Activated naive CD4-positive, alpha-beta T cell treated with anti-CD3 and anti-CD28 coated beads, Interleukin-2, amount 10 ng/mL, durations not matched to agents 7 days and 5 days (primary cell): ENCODE measurements around the gene GPR22.
A peak's percentile ranks its signal among the peaks of the same experiment; 100 is the strongest.

Experiments
- CTCF ChIA-PET: fragments of 350-600 bp; sonication (Branson Sonifier 250); formaldehyde crosslinking; loops from one replicate; lab custom pipeline; 2021; ENCODE audit warnings: antibody characterized with exemption; lab: Charles Lee
- DNase-seq: peaks from one replicate; pipeline ENCODE4 v3.0.0-alpha.2; 2020
- H3K27ac Mint-ChIP-seq: one replicate; pipeline ENCODE4 v1.8.0; 2021; ENCODE audit warnings: mild to moderate bottlenecking, moderate library complexity, mixed read lengths
- H3K27me3 Mint-ChIP-seq: one replicate; pipeline ENCODE4 v1.8.0; 2021; ENCODE audit warnings: mild to moderate bottlenecking, mixed read lengths
- H3K36me3 Mint-ChIP-seq: one replicate; pipeline ENCODE4 v1.8.0; 2021; ENCODE audit warnings: mixed read lengths
- H3K4me1 Mint-ChIP-seq: one replicate; pipeline ENCODE4 v1.8.0; 2021; ENCODE audit warnings: mixed read lengths
- H3K4me3 Mint-ChIP-seq: one replicate; pipeline ENCODE4 v1.8.0; 2021; ENCODE audit warnings: mild to moderate bottlenecking, moderate library complexity, mixed read lengths
- H3K9me3 Mint-ChIP-seq: one replicate; pipeline ENCODE4 v1.8.0; 2021; ENCODE audit warnings: mixed read lengths

Gene GPR22

GRCh38 chr7:107463139-107464078 lies 6.4 kb upstream of the GPR22 start:
- H3K4me3 Mint-ChIP-seq = no peak overlapping the region
- H3K27ac Mint-ChIP-seq = no peak overlapping the region
- peak; percentile 67 for DNase-seq
- H3K27me3 Mint-ChIP-seq = no peaks in the 10 kb centered on the region
- H3K4me1 Mint-ChIP-seq = no peaks in the 10 kb centered on the region
- no peaks in the 10 kb centered on the region for H3K36me3 Mint-ChIP-seq
- CTCF ChIA-PET = interaction anchor here (0.6 to 3.5 kb wide), 27 partner anchors 9 to 421 kb away, joined by 3 to 71 read pairs (median 4); partner anchors contain the start of genes CBLL1 and SLC26A4
- H3K9me3 Mint-ChIP-seq = no peaks in the 10 kb centered on the region

- Mint-ChIP-seq H3K27me3 (no peaks in the 10 kb centered on the region), H3K4me1 (no peaks in the 10 kb centered on the region)
Measured at GRCh38 chr7:107464666-107465226, 5.1 kb upstream of the GPR22 start.

GRCh38 chr7:107467972-107468371 lies 1.9 kb upstream of the GPR22 start:
- Mint-ChIP-seq H3K36me3 (no peaks in the 10 kb centered on the region), H3K4me3 (no peak overlapping the region), H3K9me3 (no peaks in the 10 kb centered on the region), H3K4me1 (no peaks in the 10 kb centered on the region), H3K27me3 (no peaks in the 10 kb centered on the region), H3K27ac (no peak overlapping the region)
- DNase-seq = no peak
- CTCF ChIA-PET = interaction anchor here (0.7 to 1.0 kb wide), 2 partner anchors 193 to 301 kb away, joined by 3 read pairs; partner anchors contain the start of gene SLC26A4

More at GRCh38 chr7:107464666-107465226, 5.1 kb upstream of the GPR22 start:
- CTCF ChIA-PET = interaction anchor here (0.6 to 3.5 kb wide), 13 partner anchors 8 to 415 kb away, joined by 3 to 71 read pairs (median 4); partner anchors contain the start of gene SLC26A4
- Mint-ChIP-seq H3K9me3 (no peaks in the 10 kb centered on the region), H3K27ac (no peak overlapping the region), H3K36me3 (no peaks in the 10 kb centered on the region), H3K4me3 (no peak overlapping the region)
- DNase-seq = no peak

- Mint-ChIP-seq H3K4me1 (no peaks in the 10 kb centered on the region), H3K36me3 (no peaks in the 10 kb centered on the region), H3K27ac (no peak overlapping the region), H3K27me3 (no peaks in the 10 kb centered on the region), H3K9me3 (no peaks in the 10 kb centered on the region), H3K4me3 (no peak overlapping the region)
- CTCF ChIA-PET = interaction anchor here (0.7 to 1.0 kb wide), 2 partner anchors 193 to 302 kb away, joined by 3 read pairs; partner anchors contain the start of gene SLC26A4
- DNase-seq = no peak
Measured at GRCh38 chr7:107468824-107469223, 1.0 kb upstream of the GPR22 start.

GRCh38 chr7:107471292-107472070 lies 1.6 kb downstream of the GPR22 start:
- Mint-ChIP-seq H3K4me1 (no peaks in the 10 kb centered on the region), H3K4me3 (no peak overlapping the region), H3K27ac (no peak overlapping the region), H3K27me3 (no peaks in the 10 kb centered on the region), H3K9me3 (no peaks in the 10 kb centered on the region), H3K36me3 (no peaks in the 10 kb centered on the region)
- no peak for DNase-seq
- CTCF ChIA-PET = no interaction called here

- H3K4me1 Mint-ChIP-seq = no peaks in the 10 kb centered on the region
- no peaks in the 10 kb centered on the region for H3K36me3 Mint-ChIP-seq
- CTCF ChIA-PET = interaction anchor here (1.1 kb wide), 1 partner anchor 8 kb away, joined by 3 read pairs; no protein-coding TSS in a partner anchor
Measured at GRCh38 chr7:107472116-107472515, 2.3 kb downstream of the GPR22 start.

GRCh38 chr7:107474104-107474521 lies 4.3 kb downstream of the GPR22 start:
- no peaks in the 10 kb centered on the region for H3K4me1 Mint-ChIP-seq
- DNase-seq = no peak
- H3K27ac Mint-ChIP-seq = no peak overlapping the region
- H3K4me3 Mint-ChIP-seq = no peak overlapping the region
- H3K9me3 Mint-ChIP-seq = no peaks in the 10 kb centered on the region
- H3K36me3 Mint-ChIP-seq = no peaks in the 10 kb centered on the region
- CTCF ChIA-PET = no interaction called here
- H3K27me3 Mint-ChIP-seq = no peaks in the 10 kb centered on the region

More at GRCh38 chr7:107472116-107472515, 2.3 kb downstream of the GPR22 start:
- Mint-ChIP-seq H3K4me3 (no peak overlapping the region), H3K27me3 (no peaks in the 10 kb centered on the region), H3K9me3 (no peaks in the 10 kb centered on the region), H3K27ac (no peak overlapping the region)
- DNase-seq = no peak

- Mint-ChIP-seq H3K9me3 (no peaks in the 10 kb centered on the region), H3K4me1 (no peaks in the 10 kb centered on the region)
- CTCF ChIA-PET = interaction anchor here (0.9 kb wide), 1 partner anchor 15 kb away, joined by 4 read pairs; no protein-coding TSS in a partner anchor
Measured at GRCh38 chr7:107479303-107479702, 9.4 kb downstream of the GPR22 start.

GRCh38 chr7:107480932-107481331 lies 11.1 kb downstream of the GPR22 start:
- H3K4me1 Mint-ChIP-seq = peaks cover 5% of the 10 kb centered on the region
- no peak for DNase-seq
- CTCF ChIA-PET = interaction anchor here (1.2 kb wide), 1 partner anchor 18 kb away, joined by 3 read pairs; no protein-coding TSS in a partner anchor
- no peak overlapping the region for H3K27ac Mint-ChIP-seq
- no peaks in the 10 kb centered on the region for H3K27me3 Mint-ChIP-seq
- no peaks in the 10 kb centered on the region for H3K9me3 Mint-ChIP-seq
- no peaks in the 10 kb centered on the region for H3K36me3 Mint-ChIP-seq
- H3K4me3 Mint-ChIP-seq = no peak overlapping the region

More at GRCh38 chr7:107479303-107479702, 9.4 kb downstream of the GPR22 start:
- Mint-ChIP-seq H3K27ac (no peak overlapping the region), H3K4me3 (no peak overlapping the region), H3K27me3 (no peaks in the 10 kb centered on the region), H3K36me3 (no peaks in the 10 kb centered on the region)
- DNase-seq = no peak

GRCh38 chr7:107482571-107482970 lies 12.7 kb downstream of the GPR22 start:
- no peak for DNase-seq
- no peak overlapping the region for H3K27ac Mint-ChIP-seq
- peaks cover 8% of the 10 kb centered on the region for H3K4me1 Mint-ChIP-seq
- CTCF ChIA-PET = no interaction called here
- no peaks in the 10 kb centered on the region for H3K36me3 Mint-ChIP-seq
- H3K9me3 Mint-ChIP-seq = no peaks in the 10 kb centered on the region
- no peak overlapping the region for H3K4me3 Mint-ChIP-seq
- no peaks in the 10 kb centered on the region for H3K27me3 Mint-ChIP-seq

GRCh38 chr7:107486041-107486440 lies 16.2 kb downstream of the GPR22 start:
- CTCF ChIA-PET = no interaction called here
- DNase-seq = no peak
- H3K4me3 Mint-ChIP-seq = no peak overlapping the region
- no peaks in the 10 kb centered on the region for H3K27me3 Mint-ChIP-seq
- H3K27ac Mint-ChIP-seq = no peak overlapping the region
- H3K4me1 Mint-ChIP-seq = peaks cover 8% of the 10 kb centered on the region
- no peaks in the 10 kb centered on the region for H3K9me3 Mint-ChIP-seq
- H3K36me3 Mint-ChIP-seq = peaks cover 3% of the 10 kb centered on the region

- Mint-ChIP-seq H3K4me3 (no peak overlapping the region), H3K4me1 (peaks cover 7% of the 10 kb centered on the region), H3K36me3 (peaks cover 7% of the 10 kb centered on the region), H3K27ac (no peak overlapping the region), H3K9me3 (peaks cover 3% of the 10 kb centered on the region), H3K27me3 (no peaks in the 10 kb centered on the region)
- CTCF ChIA-PET = interaction anchor here (1.3 to 3.1 kb wide), 2 partner anchors 9 to 382 kb away, joined by 3 to 15 read pairs; no protein-coding TSS in a partner anchor
- no peak for DNase-seq
Measured at GRCh38 chr7:107492875-107493274, 23.0 kb downstream of the GPR22 start.

GRCh38 chr7:107494315-107494751 lies 24.5 kb downstream of the GPR22 start:
- peaks cover 7% of the 10 kb centered on the region for H3K36me3 Mint-ChIP-seq
- DNase-seq = no peak
- H3K27ac Mint-ChIP-seq = no peak overlapping the region
- H3K9me3 Mint-ChIP-seq = peaks cover 3% of the 10 kb centered on the region
- no peak overlapping the region for H3K4me3 Mint-ChIP-seq
- CTCF ChIA-PET = interaction anchor here (0.5 kb wide), 1 partner anchor 246 kb away, joined by 3 read pairs; no protein-coding TSS in a partner anchor
- no peaks in the 10 kb centered on the region for H3K27me3 Mint-ChIP-seq
- H3K4me1 Mint-ChIP-seq = peaks cover 7% of the 10 kb centered on the region
